Effector CD4-positive, alpha-beta T cell (primary cell): ENCODE results near the gene INPP5A.
"Not testable (repeated sequence)": the region's sequence is repeated elsewhere in the genome, so short reads cannot be mapped to it uniquely, and the experiment has no call there.

Experiments
- DNase-seq: peaks from one replicate; pipeline ENCODE4 v3.0.0-alpha.2; 2020

INPP5A gene

GRCh38 chr10:132504501-132505272, 32.9 kb upstream of the INPP5A start:
- DNase-seq, result no peak

GRCh38 chr10:132505546-132505945, 32.0 kb upstream of the INPP5A start:
- DNase-seq, result not testable (repeated sequence)

GRCh38 chr10:132506711-132507408, 30.7 kb upstream of the INPP5A start:
- DNase-seq, result no peak

- no peak for DNase-seq
These were observed 30.1 kb upstream of the INPP5A start for GRCh38 chr10:132507409-132507955.

GRCh38 chr10:132507956-132508490, 29.6 kb upstream of the INPP5A start:
- no peak for DNase-seq

GRCh38 chr10:132508581-132509443, 28.8 kb upstream of the INPP5A start:
- no peak for DNase-seq

GRCh38 chr10:132509506-132510173, 27.9 kb upstream of the INPP5A start:
- DNase-seq, result no peak

- DNase-seq, result no peak
These were observed 27.4 kb upstream of the INPP5A start for GRCh38 chr10:132510174-132510611.

GRCh38 chr10:132511121-132512051, 26.2 kb upstream of the INPP5A start:
- no peak for DNase-seq

- no peak for DNase-seq
These were observed 25.5 kb upstream of the INPP5A start for GRCh38 chr10:132512052-132512442.

- no peak for DNase-seq
These were observed 24.8 kb upstream of the INPP5A start for GRCh38 chr10:132512693-132513345.

GRCh38 chr10:132514821-132515520, 22.6 kb upstream of the INPP5A start:
- no peak for DNase-seq

- no peak for DNase-seq
These were observed 21.5 kb upstream of the INPP5A start for GRCh38 chr10:132515811-132516726.

- no peak for DNase-seq
These were observed 20.5 kb upstream of the INPP5A start for GRCh38 chr10:132516771-132517725.

GRCh38 chr10:132517951-132518521, 19.6 kb upstream of the INPP5A start:
- DNase-seq, result no peak

- DNase-seq, result no peak
These were observed 18.8 kb upstream of the INPP5A start for GRCh38 chr10:132518572-132519381.
